ENCODE data around the gene ATXN7L1. TPM values are rescaled to one million over a fixed set of nuclear protein-coding genes. Genes with fewer than 3 reads are reported as not detected.

The ATXN7L1 gene
- total and polyA plus RNA-seq, 4 donors, result 4.2 to 22.5 (median 8.5) TPM

GRCh38 chr7:105707381-105707780 lies 169.0 kb downstream of the ATXN7L1 start:
- ATAC-seq (ENCODE audit: insufficient read depth, low FRiP score) (no peak), DNase-seq (peak; percentile 16 to 29 (median 24))
- Histone ChIP-seq H3K36me3 (ENCODE audit: control insufficient read depth in 4 of 4, insufficient read depth in 4 of 4, low read length in 4 of 4) (peaks cover 0 to 12% (median 0%) of the 10 kb centered on the region in 4 donors), H3K4me1 (ENCODE audit: control insufficient read depth in 5 of 5, insufficient read depth in 5 of 5, low read length in 5 of 5) (peaks cover 0 to 25% (median 8%) of the 10 kb centered on the region in 5 donors), H3K9ac (ENCODE audit: insufficient read depth in 1 of 2, low read length in 2 of 2) (no peak overlapping the region), H3K27me3 (ENCODE audit: control insufficient read depth in 3 of 3, insufficient read depth in 3 of 3, low read length in 2 of 3) (no peaks in the 10 kb centered on the region), H3K4me3 (no peak overlapping the region), H3K27ac (ENCODE audit: low read depth in 1 of 2, low read length in 1 of 2) (no peak overlapping the region), H3K9me3 (ENCODE audit: control insufficient read depth in 4 of 4, insufficient read depth in 3 of 4, low read length in 3 of 4) (peaks cover 0 to 11% (median 4%) of the 10 kb centered on the region in 4 donors)
- WGBS, 2 donors, result 81 to 89% methylated on average over 3 of the region's 3 CpGs
- TF ChIP-seq CTCF (IDR thresholded peaks at IDR 0.05; ENCODE audit: control extremely low read depth, extremely low read depth), result no peak

- H3K9ac ChIP-seq (ENCODE audit: insufficient read depth in 1 of 2, low read length in 2 of 2), result no peak overlapping the region
- no peak overlapping the region for H3K27ac ChIP-seq (ENCODE audit: low read depth in 1 of 2, low read length in 1 of 2)
- DNase-seq (no peak), ATAC-seq (ENCODE audit: insufficient read depth, low FRiP score) (no peak)
- no peak for TF ChIP-seq CTCF (IDR thresholded peaks at IDR 0.05; ENCODE audit: control extremely low read depth, extremely low read depth)
- H3K27me3 ChIP-seq (ENCODE audit: control insufficient read depth in 3 of 3, insufficient read depth in 3 of 3, low read length in 2 of 3), result no peaks in the 10 kb centered on the region
- H3K4me1 ChIP-seq (ENCODE audit: control insufficient read depth in 5 of 5, insufficient read depth in 5 of 5, low read length in 5 of 5), result peaks cover 0 to 25% (median 8%) of the 10 kb centered on the region in 5 donors
- H3K9me3 ChIP-seq (ENCODE audit: control insufficient read depth in 4 of 4, insufficient read depth in 3 of 4, low read length in 3 of 4), result no peaks in the 10 kb centered on the region
- H3K36me3 ChIP-seq (ENCODE audit: control insufficient read depth in 4 of 4, insufficient read depth in 4 of 4, low read length in 4 of 4), result no peaks in the 10 kb centered on the region
- whole genome bisulfite sequencing, 2 donors, result 81 to 96% methylated on average over 7 of the region's 7 CpGs
- no peak overlapping the region for H3K4me3 ChIP-seq
Observed at GRCh38 chr7:105705427-105705826, 171.0 kb downstream of the ATXN7L1 start.

- Histone ChIP-seq H3K9ac (ENCODE audit: insufficient read depth in 1 of 2, low read length in 2 of 2) (no peak overlapping the region), H3K27ac (ENCODE audit: low read depth in 1 of 2, low read length in 1 of 2) (no peak overlapping the region), H3K4me1 (ENCODE audit: control insufficient read depth in 5 of 5, insufficient read depth in 5 of 5, low read length in 5 of 5) (peaks cover 0 to 20% (median 8%) of the 10 kb centered on the region in 5 donors), H3K9me3 (ENCODE audit: control insufficient read depth in 4 of 4, insufficient read depth in 3 of 4, low read length in 3 of 4) (no peaks in the 10 kb centered on the region), H3K36me3 (ENCODE audit: control insufficient read depth in 4 of 4, insufficient read depth in 4 of 4, low read length in 4 of 4) (no peaks in the 10 kb centered on the region), H3K27me3 (ENCODE audit: control insufficient read depth in 3 of 3, insufficient read depth in 3 of 3, low read length in 2 of 3) (no peaks in the 10 kb centered on the region), H3K4me3 (no peak overlapping the region)
- 96% methylated on average over 10 of the region's 10 CpGs for WGBS, 2 donors
- DNase-seq, result no peak
- no peak for TF ChIP-seq CTCF (IDR thresholded peaks at IDR 0.05; ENCODE audit: control extremely low read depth, extremely low read depth)
- ATAC-seq (ENCODE audit: insufficient read depth, low FRiP score), result no peak
Observed at GRCh38 chr7:105703207-105703930, 173.0 kb downstream of the ATXN7L1 start.

All from lung (tissue), 12 donors.